Measurements from ENCODE around the gene CPPED1. TPM values are rescaled to one million over a fixed set of nuclear protein-coding genes. Genes with fewer than 3 reads are reported as not detected.

The CPPED1 gene
- total RNA-seq, 1 donor from 2014 or later = 41.3 TPM

DNA sequence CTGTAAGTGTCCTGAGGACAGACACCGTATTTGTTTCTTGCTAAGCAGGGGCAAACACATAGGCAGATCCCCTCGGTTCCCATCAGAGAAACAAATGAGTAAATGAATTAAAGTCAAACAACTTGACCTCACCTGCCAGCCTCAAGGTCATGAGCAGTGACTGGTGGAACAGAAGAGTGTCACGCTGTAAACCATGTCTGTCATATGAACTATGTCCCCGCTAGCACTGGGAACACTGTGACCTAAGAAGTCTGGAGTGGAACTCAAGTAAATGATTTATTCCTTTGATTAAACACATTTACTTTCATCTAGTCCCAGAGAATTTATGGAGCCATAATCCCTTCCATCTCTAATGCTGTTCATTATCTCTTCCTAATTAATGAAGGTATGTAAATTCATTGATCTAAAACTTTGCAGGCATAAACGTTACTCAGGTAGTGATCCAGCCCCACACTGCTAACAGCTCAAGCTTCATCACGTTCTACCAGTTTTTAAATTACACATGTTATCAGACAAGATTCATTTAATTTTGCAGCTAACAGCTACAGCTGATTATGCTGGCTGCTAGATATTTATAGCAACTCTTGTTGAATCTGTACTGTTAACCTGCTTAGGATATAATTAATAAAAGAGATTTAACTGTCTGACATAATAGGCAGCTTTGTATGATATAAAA, 38.7 kb downstream of the CPPED1 start:
- Mint-ChIP-seq H3K27me3 (ENCODE audit: unreplicated experiment) (peaks cover 2% of the 10 kb centered on the region), H3K27ac (ENCODE audit: unreplicated experiment) (no peak overlapping the region), H3K4me3 (ENCODE audit: unreplicated experiment) (no peak overlapping the region), H3K4me1 (ENCODE audit: low read depth, unreplicated experiment) (peaks cover 24% of the 10 kb centered on the region), H3K36me3 (ENCODE audit: unreplicated experiment) (peaks cover 9% of the 10 kb centered on the region), H3K9me3 (ENCODE audit: unreplicated experiment) (peaks cover 1% of the 10 kb centered on the region)
- no peak for TF ChIP-seq CTCF (IDR thresholded peaks at IDR 0.05; ENCODE audit: partially characterized antibody, unreplicated experiment)
- no peak for DNase-seq

DNA sequence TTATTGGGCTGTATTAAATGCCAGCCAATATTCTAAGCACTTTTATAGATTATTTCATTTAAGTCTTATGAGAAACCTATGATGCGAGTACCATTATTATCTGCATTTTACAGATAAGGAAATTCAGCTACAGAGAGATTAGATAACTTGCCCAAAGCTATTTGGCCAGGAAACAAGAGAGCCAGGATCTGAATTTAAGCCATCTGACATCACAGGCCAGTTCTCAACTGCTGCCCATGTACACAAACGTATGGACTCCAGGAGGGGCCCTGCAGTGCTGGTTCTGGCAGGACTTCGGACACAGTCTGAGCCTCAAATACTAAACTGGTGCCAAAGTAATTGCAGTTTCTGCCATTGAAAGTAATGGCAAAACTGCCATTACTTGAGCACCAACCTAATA, 40.2 kb downstream of the CPPED1 start:
- H3K4me1 Mint-ChIP-seq (ENCODE audit: low read depth, unreplicated experiment) = peaks cover 17% of the 10 kb centered on the region
- no peak for TF ChIP-seq CTCF (IDR thresholded peaks at IDR 0.05; ENCODE audit: partially characterized antibody, unreplicated experiment)
- no peak overlapping the region for H3K4me3 Mint-ChIP-seq (ENCODE audit: unreplicated experiment)
- no peak overlapping the region for H3K27ac Mint-ChIP-seq (ENCODE audit: unreplicated experiment)
- peaks cover 1% of the 10 kb centered on the region for H3K9me3 Mint-ChIP-seq (ENCODE audit: unreplicated experiment)
- DNase-seq = no peak
- peaks cover 3% of the 10 kb centered on the region for H3K27me3 Mint-ChIP-seq (ENCODE audit: unreplicated experiment)
- peaks cover 11% of the 10 kb centered on the region for H3K36me3 Mint-ChIP-seq (ENCODE audit: unreplicated experiment)

GRCh38 chr16:12760819-12761611, 42.7 kb downstream of the CPPED1 start:
- Mint-ChIP-seq H3K36me3 (ENCODE audit: unreplicated experiment) (peaks cover 11% of the 10 kb centered on the region), H3K27me3 (ENCODE audit: unreplicated experiment) (peaks cover 3% of the 10 kb centered on the region), H3K4me1 (ENCODE audit: low read depth, unreplicated experiment) (peaks cover 16% of the 10 kb centered on the region), H3K4me3 (ENCODE audit: unreplicated experiment) (no peak overlapping the region), H3K9me3 (ENCODE audit: unreplicated experiment) (peaks cover 1% of the 10 kb centered on the region), H3K27ac (ENCODE audit: unreplicated experiment) (no peak overlapping the region)
- no peak for DNase-seq
- no peak for TF ChIP-seq CTCF (IDR thresholded peaks at IDR 0.05; ENCODE audit: partially characterized antibody, unreplicated experiment)

DNA sequence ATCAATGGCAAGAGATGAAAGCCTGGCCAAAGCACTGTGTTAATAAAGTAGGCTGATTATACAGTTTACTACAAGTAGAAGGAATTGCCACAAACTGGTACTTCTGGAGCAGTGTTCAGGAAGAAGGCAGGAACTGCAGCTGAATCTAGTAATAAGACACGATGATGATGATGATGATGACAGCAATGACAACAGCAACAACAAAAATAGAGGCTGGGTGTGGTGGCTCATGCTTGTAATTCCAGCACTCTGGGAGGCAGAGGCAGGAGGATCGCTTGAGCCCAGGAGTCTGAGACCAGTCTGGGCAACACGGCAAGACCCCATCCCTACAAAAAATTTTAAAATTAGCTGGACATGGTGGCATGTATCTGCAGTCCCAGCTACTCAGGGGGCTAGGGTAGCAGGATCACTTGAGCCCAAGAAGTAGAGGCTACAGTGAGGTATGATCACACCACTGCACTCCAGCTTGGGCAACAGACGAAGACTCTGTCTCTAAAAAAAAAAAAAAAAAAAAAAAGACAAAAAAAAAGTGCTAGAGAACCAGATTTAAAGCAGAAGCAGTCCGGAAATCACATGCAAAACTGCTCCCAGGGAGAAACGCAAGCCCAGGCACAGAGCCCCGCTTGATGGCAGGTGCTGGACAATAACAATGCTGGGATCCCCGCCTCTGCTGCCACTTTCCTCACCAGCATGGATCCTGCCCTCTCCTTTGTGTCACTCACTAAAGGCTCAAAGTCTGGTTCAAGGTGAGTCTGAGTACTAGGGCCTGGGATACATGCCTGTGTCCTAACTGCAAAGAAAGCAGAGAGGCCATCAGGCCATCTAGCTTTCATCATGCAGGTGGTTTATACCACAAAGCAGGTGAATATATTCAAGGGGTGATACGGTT, 44.8 kb downstream of the CPPED1 start:
- TF ChIP-seq CTCF (IDR thresholded peaks at IDR 0.05; ENCODE audit: partially characterized antibody, unreplicated experiment) = no peak
- Mint-ChIP-seq H3K4me1 (ENCODE audit: low read depth, unreplicated experiment) (peaks cover 19% of the 10 kb centered on the region), H3K27ac (ENCODE audit: unreplicated experiment) (no peak overlapping the region), H3K27me3 (ENCODE audit: unreplicated experiment) (peaks cover 3% of the 10 kb centered on the region), H3K36me3 (ENCODE audit: unreplicated experiment) (peaks cover 11% of the 10 kb centered on the region), H3K9me3 (ENCODE audit: unreplicated experiment) (peaks cover 6% of the 10 kb centered on the region), H3K4me3 (ENCODE audit: unreplicated experiment) (no peak overlapping the region)
- no peak for DNase-seq

All from glutamatergic neuron (in vitro differentiated cells).